Stimulated activated CD8-positive, alpha-beta memory T cell treated with anti-CD3 and anti-CD28 coated beads, Interleukin-15, amount 100 ng/mL, for 24 hours (primary cell): ENCODE data around the gene SDC1.

Experiments used
- DNase-seq: peaks from one replicate; pipeline ENCODE4 v3.0.0-alpha.2; 2020; ENCODE audit warnings: low read depth

SDC1 gene

DNA sequence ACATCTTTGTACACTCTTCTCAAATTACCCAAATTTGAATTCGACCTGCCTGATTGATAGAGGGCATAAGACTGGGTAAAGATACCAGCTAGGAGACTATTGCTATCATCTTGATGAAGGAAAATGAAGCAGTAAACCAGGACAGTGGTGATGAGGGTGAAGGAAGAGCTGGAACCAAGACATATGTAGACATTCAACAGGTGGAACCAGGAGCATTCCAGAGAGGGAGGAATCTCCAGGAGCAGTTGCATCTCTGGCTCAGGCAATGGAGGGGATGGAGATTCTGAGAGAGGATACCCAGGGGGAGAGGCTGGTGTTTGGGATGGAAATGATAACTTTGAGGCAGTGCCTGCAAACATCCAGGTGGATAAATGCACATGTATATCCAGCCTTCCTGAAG is 41.6 kb downstream of the SDC1 start:
- no peak for DNase-seq

DNA sequence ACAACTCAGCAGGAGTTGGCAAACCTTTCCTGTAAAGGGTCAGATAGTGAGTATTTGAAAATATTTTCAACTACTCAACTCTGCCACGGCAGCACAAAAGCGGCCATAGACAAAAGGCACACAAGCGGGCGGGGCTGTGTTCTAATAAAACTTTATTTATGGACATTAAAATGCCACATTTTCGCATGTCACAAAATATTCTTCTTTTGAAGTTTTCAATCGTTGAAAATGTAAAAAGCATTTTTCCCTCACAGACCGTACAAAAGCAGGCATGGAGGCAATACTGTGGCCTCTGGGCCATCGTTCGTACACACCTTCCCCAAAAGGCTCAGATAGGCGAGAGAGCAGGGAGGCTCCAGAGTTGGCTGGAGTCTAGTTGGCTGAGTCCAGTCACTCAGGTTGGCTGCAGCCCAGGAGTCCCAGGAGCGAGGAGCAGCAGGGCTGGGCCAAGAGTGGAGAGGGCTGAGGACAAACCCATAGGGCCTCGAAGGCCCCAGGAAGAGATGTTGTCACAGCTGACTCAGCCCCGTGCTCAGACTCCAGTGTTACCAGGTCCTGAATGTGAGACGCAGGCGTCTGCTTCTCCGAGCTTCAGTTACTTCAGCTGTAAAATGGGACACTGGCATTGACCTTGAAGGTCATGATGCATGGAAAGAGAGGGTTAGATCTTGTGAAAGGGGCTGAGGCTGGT is 42.5 kb downstream of the SDC1 start:
- DNase-seq, result no peak

DNA sequence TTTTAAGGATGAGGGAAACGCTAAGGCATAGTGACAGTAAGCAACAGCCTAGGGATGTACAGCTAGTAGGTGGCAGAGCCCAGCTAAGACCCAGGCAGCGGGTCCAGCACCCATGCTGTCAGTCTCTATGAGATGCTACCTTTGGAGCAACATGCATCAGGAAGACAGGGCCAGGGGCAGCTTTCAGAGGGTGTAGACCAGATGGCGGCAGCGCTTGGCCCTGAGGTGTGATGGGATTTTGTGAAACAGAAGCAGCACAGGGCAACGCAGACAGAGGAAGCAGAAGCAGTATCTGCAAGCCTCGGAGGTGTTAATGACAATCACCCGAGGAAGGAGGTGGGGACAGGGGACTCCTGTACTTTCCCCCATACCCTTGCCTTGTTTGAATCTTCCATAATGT is 43.2 kb downstream of the SDC1 start:
- DNase-seq, result no peak

DNA sequence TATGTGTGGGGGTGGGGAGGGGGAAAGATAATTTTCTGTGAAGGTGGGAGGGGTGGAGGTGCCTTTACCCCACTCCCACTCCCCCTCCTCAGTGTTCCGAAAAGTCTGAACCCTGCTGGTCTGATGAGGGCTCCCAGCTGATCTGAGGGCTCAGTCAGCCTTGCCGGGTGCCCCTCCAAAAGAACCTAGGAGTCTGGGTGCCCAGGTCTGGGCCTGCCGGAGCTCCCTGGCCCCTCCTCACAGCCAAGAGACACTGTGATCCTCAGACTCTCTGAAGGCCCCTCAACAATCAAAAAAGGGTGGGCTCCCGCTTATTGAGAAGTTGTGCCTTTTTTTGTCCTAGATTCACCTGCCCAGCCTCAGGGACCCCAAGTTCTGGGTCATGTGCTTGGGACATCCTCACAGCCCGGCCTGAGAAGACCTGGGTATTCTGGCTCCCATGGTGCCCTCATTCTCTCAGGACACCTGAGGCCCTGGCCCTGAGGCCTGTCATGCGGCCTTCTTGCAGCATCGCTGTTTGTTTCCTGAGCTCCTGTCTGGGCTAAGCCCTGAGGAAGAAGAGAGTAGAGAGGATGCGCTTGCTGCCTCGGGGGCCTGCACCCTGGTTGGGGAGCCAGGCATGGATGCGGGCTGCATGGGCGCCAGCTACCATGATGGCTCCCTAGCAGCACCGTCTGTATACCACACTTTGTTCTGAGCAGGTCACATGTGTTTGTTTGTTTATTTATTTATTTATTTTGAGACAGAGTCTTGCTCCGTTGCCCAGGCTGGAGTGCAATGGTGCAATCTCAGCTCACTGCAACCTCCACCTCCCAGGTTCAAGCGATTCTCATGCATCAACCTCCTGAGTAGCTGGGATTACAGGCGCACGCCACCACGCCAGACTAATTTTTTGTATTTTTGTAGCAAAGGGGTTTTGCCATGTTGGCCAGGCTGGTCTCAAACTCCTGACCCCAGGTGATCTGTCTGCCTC is 44.0 kb downstream of the SDC1 start:
- no peak for DNase-seq

DNA sequence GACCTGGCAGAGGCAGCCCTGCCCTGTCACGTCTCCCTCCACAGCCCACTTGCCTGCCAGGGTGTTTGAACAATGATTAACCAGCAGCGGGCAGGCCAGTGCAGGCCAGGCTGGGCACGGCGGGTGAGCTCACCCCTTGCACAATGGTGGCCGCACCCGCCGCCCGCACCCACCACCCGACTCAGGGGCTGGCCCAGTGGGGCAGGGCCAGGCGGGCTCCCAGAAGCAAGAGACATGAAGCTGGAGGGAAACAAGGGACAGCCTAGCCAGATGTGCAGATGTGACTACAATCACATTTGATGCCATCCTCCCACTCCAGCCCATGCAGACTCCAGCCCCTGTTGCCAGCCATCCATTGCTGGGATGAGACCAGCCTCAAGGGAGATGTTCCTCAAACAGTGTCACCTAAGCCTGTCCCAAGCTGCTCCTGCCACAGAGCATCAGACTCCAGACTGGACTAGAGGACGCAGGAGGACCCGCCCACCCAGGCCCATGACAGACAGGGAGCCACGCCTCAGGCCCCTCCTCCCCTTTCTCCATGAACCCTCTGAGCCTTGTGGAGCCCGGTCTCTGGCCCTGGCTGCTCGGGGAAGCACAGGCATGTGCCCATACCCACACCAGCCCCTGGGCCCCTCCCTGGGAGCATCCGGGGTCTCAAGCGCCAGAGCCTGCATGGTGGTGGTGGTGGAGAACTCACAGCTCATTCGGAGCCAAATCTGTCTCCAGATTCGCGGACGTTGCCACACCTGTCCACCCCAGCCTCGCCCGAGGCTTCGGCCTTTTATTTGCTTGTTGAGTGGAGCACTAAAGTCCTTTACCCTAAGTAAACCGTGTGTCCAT is 45.0 kb downstream of the SDC1 start:
- DNase-seq, result no peak

DNA sequence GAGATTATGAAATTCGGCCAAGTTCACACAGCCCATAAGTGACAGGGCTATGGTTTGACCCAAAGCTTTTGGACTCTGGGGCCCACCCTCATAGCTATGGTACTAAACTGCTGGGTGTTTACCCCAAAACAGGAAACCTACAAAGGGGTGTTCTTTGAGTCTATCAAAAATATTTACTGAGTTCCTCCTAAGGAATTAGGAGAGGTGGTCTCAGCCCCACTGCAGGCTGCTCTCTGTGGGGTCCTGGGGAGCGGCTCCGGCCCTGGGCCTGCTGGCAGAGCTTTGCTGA is 45.5 kb downstream of the SDC1 start:
- no peak for DNase-seq

DNA sequence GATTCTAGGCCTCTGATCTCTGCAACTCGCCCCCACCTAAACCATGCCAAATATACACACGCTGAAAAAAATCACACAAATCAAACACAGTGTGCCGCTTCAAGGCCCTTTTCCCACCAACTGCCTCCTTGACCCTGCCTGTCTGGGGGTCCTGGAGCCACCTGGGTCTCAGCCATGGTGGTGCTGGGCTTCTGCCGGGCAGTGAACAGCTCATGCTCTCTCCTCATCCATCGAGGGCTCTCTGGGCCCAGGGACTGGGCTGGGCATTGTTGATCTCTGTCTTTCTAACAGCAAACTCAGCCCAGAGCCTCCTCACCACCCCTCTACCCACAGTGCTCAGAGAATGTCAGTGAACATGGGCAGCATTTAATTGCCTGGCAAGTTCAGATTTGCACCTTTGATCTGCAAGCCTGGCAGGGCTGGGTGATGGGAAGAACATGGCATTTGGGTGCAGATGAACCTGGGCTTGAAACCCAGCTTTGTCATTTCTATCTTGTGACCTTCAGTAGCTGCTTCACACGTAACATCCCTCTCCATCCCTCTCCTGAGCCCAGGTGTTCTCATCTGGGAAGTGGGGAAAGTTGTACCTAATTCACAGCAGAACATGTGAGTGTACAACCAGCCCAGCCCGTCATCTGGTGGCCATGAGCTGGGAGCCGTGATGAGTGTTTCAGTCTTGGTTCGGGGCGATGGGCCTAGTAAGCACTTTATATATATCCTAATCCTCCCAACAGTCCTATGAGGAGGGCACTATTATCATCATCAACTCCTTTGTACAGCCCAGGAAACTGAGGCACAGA is 46.1 kb downstream of the SDC1 start:
- DNase-seq, result no peak

DNA sequence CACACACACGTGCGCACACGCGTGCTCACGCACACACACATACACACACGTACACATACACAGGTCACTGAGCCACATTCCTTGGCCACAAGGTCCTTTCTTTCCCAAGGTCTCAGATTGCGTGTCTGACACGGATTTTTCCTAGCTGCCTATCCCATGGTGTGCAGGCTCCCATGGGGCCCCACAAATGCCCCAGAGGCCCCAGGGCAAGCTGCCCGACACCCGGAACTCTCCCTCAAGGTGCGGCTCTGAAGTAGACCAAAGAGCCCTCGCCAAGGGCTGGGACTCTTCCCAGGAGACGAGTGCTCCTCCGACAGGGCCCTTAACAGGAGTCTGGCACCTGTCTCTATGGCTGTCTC is 46.7 kb downstream of the SDC1 start:
- no peak for DNase-seq

DNA sequence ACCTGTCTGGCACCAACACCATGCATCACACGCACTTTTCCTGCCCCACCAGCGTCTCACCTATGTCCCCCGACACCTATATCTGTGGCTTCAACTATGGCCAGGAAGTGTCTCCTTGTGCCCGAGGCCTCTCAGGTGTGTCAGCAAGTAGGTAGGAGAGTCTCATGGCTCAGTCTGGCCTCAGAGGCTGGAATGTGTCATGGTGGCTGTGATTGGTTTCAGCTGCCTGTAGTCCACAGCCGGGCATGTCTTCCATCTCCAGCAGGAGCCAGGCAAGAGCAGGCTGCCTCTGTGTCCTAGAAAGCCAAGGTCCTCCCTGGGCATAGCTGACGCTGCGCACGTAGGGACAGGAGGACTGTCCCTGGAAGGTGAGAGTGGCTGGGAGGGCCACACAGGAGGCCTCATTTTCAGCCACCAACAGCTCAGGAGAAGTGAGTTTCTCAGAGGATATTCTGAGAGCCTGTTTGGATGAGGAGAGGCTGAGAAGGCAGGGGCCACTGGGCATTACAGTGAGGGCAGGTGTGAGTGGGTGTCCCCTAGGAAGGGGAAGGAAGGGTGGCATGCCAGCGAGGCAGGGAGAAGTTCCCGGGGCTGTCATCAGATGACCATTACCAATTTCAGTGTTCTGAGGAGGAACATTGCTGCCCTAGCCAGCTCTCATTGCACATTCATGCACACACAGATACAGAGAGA is 47.2 kb downstream of the SDC1 start:
- DNase-seq, result no peak

DNA sequence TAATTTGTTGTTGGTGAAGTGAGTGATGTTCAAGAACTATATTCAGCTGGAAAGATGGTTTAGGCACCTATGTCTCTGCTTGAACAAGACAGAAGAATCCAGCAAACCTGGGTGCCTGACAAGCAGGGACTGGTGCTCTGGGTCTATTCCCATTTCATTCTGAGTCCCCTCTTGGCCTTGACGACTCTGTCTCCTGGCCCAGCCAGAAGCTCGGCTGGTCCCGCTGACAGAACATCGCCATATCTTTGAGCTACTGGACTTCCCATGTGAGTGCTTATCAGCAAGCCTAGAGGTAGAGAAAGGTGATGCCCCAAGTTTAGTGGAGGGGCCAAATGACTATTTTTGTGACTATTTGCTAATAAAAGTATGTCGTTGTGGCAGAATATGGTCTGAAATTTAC is 48.2 kb downstream of the SDC1 start:
- no peak for DNase-seq

DNA sequence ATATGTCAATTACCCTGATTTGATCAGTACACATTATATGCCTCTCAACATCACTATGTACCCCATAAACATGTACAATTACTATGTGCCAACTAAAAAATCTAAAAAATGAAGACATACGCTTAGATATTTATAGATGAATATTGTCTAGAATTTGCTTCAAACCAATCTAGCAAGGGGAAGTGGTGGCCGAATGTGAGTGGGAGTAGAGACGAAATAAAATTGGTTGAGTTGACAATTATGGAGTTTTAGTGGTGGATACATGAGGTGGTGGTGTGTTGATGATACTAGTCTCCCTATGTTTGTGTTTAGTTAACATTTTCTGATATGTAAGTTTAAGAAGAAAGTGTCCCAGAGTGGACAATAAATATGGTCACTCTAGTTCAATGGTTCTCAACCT is 49.0 kb downstream of the SDC1 start:
- no peak for DNase-seq

DNA sequence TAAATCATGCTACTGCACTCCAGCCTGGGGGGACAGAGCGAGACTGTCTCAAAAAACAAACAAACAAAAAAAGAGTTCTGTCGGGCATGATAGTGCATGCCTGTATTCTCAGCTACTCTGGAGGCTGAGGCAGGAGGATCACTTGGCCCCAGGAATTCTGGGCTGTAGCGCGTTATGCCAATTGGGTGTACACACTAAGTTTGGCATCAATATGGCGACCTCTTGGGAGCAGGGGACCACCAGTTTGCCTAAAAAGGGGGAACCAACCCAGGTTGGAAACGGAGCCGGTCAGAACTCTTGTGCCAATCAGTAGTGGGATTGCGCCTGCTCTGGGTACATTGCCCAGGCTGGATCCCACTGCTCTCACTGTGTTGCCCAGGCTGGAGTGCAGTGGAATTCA is 49.7 kb downstream of the SDC1 start:
- no peak for DNase-seq

DNA sequence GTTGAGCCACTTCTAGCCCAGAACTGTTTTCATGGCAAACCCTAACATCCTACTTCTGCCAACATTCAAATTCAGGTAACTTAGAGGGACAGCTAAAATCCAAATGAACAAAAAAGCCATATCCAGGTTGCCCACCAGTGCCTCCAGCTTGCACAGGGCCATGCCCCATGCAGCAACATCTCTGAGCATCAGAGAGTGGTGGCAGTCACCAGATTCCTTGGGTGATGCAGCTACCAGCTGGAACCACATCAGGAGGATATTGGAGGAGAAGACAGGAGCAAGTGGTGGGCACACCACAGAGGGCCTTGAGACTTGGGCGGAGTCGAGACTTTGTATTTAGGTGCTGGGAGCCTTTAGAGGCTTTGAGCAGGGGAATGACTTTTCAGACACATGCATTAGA is 50.5 kb downstream of the SDC1 start:
- DNase-seq, result no peak

DNA sequence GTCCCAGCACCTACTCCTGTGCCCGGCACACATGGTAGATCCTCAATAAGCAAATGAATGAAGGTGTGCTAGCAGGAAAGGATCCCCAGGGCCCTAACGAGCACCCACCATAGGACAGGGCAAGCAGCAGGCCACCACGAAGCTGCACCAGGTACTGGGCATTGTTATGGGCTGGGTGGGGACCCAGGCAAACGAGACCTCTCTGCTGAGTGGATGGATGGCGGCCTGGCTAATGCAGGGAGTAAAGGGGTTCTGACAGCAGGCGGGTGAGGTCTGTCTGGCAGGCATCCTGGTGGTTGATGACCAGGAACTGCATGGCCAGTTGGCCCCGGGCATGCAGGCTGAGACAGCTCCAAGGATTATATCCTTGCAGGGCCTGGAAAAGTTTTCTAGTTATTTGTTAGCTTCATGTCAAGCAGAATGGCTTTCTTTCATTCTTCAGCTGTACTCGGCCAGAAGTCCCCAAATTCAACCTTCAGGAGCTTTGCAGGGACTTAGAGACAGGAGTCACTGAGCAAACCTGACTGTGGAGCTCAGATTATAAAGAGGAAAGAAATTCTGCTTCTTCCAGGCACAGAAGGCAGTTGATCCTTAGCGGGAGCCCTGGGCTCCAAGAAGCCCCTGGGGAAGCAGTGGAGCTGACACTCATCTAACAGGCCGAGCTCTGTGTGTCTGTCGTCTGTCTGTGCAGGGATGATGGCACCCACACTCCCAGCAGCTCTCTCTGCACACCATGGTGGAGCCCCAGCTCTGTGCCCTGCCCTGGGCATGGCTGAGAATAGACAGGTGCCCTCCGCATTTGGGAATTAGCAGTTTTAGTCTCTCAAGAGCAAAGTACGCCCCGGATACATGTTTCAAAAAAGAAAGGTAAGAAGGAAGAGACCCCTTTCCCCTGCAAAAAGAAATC is 51.2 kb downstream of the SDC1 start:
- DNase-seq, result no peak

DNA sequence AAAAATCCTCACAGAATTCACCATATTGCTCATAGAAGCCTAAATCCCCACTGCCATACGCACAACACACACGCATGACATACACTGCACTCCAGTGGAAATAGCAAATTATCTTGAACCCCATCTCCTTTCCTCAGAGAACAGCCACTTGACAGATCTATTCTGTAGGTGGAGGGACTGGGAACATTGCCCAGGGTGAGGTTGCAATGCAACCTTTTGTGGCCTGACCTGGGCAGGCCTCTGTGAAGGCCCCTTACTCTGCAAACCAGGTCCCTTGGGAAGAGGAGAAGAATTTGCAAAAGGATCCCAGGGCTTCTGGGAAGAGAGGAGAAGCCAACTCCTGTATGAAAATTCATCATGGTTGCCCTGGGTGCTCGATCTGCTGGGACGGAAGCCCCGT is 51.9 kb downstream of the SDC1 start:
- DNase-seq, result no peak

DNA sequence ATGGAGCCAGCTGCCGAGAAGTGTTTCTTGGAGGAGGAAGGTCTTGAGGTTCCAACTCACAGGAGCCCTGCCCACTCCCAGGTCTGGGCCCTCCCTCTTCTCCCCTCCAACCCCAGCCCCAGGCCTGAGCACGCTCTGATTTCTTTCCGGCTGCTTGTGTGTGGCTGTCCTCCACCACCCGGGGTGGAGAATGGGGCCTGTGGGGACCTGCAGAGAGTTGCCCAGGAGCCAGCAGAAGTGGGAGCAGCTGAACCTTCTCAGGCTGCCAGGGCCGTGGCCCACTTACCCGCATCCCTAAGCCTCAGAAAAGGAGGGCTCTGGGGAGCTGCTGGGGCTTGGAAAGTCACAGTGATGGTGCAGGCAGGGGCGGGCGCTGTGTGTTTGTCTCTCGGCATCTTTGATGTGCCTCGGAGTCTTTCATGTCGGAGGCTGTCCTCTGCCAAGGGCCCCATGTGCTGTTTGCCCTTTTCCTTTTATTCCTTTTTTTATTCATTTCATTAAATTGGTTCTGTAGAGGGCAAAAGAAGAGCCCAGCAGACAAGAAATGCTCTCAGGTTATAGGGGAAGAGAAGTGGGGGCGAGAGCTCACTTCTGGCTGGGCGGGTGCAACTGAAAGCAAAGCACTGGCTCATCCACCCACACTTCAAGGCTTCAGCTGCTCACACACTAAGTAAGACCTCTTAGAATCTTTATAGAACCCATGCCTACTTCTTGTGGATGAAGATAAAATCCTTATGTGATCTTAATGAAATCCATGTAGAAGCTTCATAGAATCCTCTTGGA is 52.5 kb downstream of the SDC1 start:
- DNase-seq, result no peak

DNA sequence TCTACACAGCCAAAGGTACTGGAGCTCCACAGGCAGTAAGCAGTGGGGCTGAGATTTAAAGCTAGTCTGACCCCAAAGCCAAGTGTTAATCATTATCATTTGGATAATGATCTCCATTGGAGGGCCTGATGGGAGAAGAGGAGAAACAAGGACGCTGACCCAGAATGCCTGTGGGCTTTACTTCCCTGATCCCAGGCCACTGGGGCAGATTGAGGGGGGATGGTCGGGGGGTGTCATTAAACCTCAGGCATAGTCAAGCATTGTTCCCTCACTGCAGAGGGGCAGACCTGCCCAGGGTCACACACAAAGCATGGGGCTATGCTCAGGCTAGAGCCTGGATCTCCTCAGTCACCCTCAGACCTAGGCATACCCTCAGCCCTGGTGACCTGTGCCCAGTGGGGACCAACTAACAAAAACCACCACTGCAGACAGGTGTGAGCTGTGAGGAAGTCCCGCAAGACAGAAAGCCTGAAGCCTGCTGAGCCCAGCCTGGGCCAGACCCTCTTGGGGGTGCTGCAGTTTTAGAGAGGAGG is 53.4 kb downstream of the SDC1 start:
- DNase-seq, result no peak

DNA sequence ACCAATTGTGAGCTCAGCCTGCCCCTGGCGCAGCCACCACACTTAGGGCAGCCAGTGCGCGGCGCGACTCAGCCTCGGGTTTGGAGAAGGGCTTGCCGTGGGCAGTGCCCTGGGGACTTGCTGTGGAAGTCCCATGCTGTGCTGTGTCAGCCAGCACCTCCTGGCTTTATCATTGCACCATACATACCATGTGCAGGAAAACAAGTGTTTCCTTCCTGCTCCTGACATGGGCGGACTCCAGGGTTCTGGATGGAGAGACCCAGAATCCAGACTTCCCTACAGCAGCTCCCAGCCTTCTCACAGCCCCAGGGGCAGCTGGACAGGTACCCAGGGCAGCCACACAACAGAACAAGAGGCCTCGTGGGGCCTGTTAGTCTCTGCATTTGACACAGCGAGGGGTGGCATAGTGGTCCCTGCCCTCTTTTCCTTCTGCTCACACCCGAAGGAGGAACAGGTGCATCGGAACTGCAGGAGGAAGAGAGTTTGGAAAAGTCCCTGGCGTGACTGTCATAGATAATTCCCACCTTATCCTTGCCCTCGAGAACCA is 54.2 kb downstream of the SDC1 start:
- DNase-seq, result no peak
